ENCODE measurements around the gene ITGB5.
"Not testable (repeated sequence)": the region's sequence is repeated elsewhere in the genome, so short reads cannot be mapped to it uniquely, and the experiment has no call there.

The ITGB5 gene

GRCh38 chr3:124766113-124767095 is 120.8 kb downstream of the ITGB5 start:
- no peaks in the 10 kb centered on the region for H3K9me3 Mint-ChIP-seq
- H3K27ac Mint-ChIP-seq: no peak overlapping the region
- peaks cover 17% of the 10 kb centered on the region for H3K27me3 Mint-ChIP-seq
- DNase-seq: no peak
- H3K36me3 Mint-ChIP-seq (ENCODE audit: low read depth): no peaks in the 10 kb centered on the region
- peaks cover 4% of the 10 kb centered on the region for H3K4me1 Mint-ChIP-seq (ENCODE audit: low read depth)
- H3K4me3 Mint-ChIP-seq: no peak overlapping the region

- H3K4me1 Mint-ChIP-seq (ENCODE audit: low read depth): peaks cover 6% of the 10 kb centered on the region
- peaks cover 9% of the 10 kb centered on the region for H3K27me3 Mint-ChIP-seq
- H3K4me3 Mint-ChIP-seq: no peak overlapping the region
- DNase-seq: no peak
- H3K36me3 Mint-ChIP-seq (ENCODE audit: low read depth): no peaks in the 10 kb centered on the region
- no peaks in the 10 kb centered on the region for H3K9me3 Mint-ChIP-seq
- no peak overlapping the region for H3K27ac Mint-ChIP-seq
Measured at GRCh38 chr3:124765197-124765840, 121.8 kb downstream of the ITGB5 start.

- no peaks in the 10 kb centered on the region for H3K9me3 Mint-ChIP-seq
- no peaks in the 10 kb centered on the region for H3K36me3 Mint-ChIP-seq (ENCODE audit: low read depth)
Measured at GRCh38 chr3:124764746-124765145, 122.4 kb downstream of the ITGB5 start.

GRCh38 chr3:124763644-124764358 is 123.4 kb downstream of the ITGB5 start:
- H3K4me3 Mint-ChIP-seq: no peak overlapping the region
- no peak overlapping the region for H3K27ac Mint-ChIP-seq
- no peaks in the 10 kb centered on the region for H3K36me3 Mint-ChIP-seq (ENCODE audit: low read depth)
- peaks cover 10% of the 10 kb centered on the region for H3K4me1 Mint-ChIP-seq (ENCODE audit: low read depth)
- peaks cover 3% of the 10 kb centered on the region for H3K27me3 Mint-ChIP-seq
- no peak for DNase-seq
- no peaks in the 10 kb centered on the region for H3K9me3 Mint-ChIP-seq

More at GRCh38 chr3:124764746-124765145, 122.4 kb downstream of the ITGB5 start:
- Mint-ChIP-seq H3K4me1 (ENCODE audit: low read depth) (peaks cover 6% of the 10 kb centered on the region), H3K27me3 (peaks cover 4% of the 10 kb centered on the region), H3K27ac (no peak overlapping the region), H3K4me3 (no peak overlapping the region)
- DNase-seq: no peak

- no peaks in the 10 kb centered on the region for H3K9me3 Mint-ChIP-seq
- no peaks in the 10 kb centered on the region for H3K36me3 Mint-ChIP-seq (ENCODE audit: low read depth)
- DNase-seq: no peak
- peaks cover 3% of the 10 kb centered on the region for H3K27me3 Mint-ChIP-seq
- no peak overlapping the region for H3K4me3 Mint-ChIP-seq
- no peak overlapping the region for H3K27ac Mint-ChIP-seq
- H3K4me1 Mint-ChIP-seq (ENCODE audit: low read depth): peaks cover 12% of the 10 kb centered on the region
Measured at GRCh38 chr3:124763206-124763605, 124.0 kb downstream of the ITGB5 start.

- DNase-seq: no peak
- Mint-ChIP-seq H3K4me3 (no peak overlapping the region), H3K36me3 (ENCODE audit: low read depth) (no peaks in the 10 kb centered on the region), H3K27ac (no peak overlapping the region), H3K4me1 (ENCODE audit: low read depth) (peaks cover 12% of the 10 kb centered on the region), H3K27me3 (peaks cover 3% of the 10 kb centered on the region), H3K9me3 (no peaks in the 10 kb centered on the region)
Measured at GRCh38 chr3:124762661-124763011, 124.5 kb downstream of the ITGB5 start.

- no peaks in the 10 kb centered on the region for H3K36me3 Mint-ChIP-seq (ENCODE audit: low read depth)
- H3K27ac Mint-ChIP-seq: no peak overlapping the region
- no peak overlapping the region for H3K4me3 Mint-ChIP-seq
- no peaks in the 10 kb centered on the region for H3K9me3 Mint-ChIP-seq
- H3K27me3 Mint-ChIP-seq: peaks cover 3% of the 10 kb centered on the region
- no peak for DNase-seq
- peaks cover 12% of the 10 kb centered on the region for H3K4me1 Mint-ChIP-seq (ENCODE audit: low read depth)
Measured at GRCh38 chr3:124761935-124762660, 125.1 kb downstream of the ITGB5 start.

- Mint-ChIP-seq H3K27ac (no peak overlapping the region), H3K4me1 (ENCODE audit: low read depth) (peaks cover 12% of the 10 kb centered on the region), H3K4me3 (peak overlapping the region; percentile 30), H3K36me3 (ENCODE audit: low read depth) (no peaks in the 10 kb centered on the region), H3K27me3 (peaks cover 3% of the 10 kb centered on the region), H3K9me3 (no peaks in the 10 kb centered on the region)
- peak; percentile 83 for DNase-seq
Measured at GRCh38 chr3:124761250-124761796, 125.8 kb downstream of the ITGB5 start.

GRCh38 chr3:124760601-124761000 is 126.6 kb downstream of the ITGB5 start:
- H3K4me3 Mint-ChIP-seq: no peak overlapping the region
- H3K4me1 Mint-ChIP-seq (ENCODE audit: low read depth): peaks cover 12% of the 10 kb centered on the region
- no peaks in the 10 kb centered on the region for H3K9me3 Mint-ChIP-seq
- H3K27ac Mint-ChIP-seq: no peak overlapping the region
- peaks cover 2% of the 10 kb centered on the region for H3K27me3 Mint-ChIP-seq
- H3K36me3 Mint-ChIP-seq (ENCODE audit: low read depth): no peaks in the 10 kb centered on the region
- DNase-seq: no peak

GRCh38 chr3:124759666-124760401 is 127.3 kb downstream of the ITGB5 start:
- no peak overlapping the region for H3K4me3 Mint-ChIP-seq
- H3K27me3 Mint-ChIP-seq: no peaks in the 10 kb centered on the region
- no peak overlapping the region for H3K27ac Mint-ChIP-seq
- no peak for DNase-seq
- peaks cover 12% of the 10 kb centered on the region for H3K4me1 Mint-ChIP-seq (ENCODE audit: low read depth)
- H3K9me3 Mint-ChIP-seq: no peaks in the 10 kb centered on the region
- H3K36me3 Mint-ChIP-seq (ENCODE audit: low read depth): no peaks in the 10 kb centered on the region

- no peak for DNase-seq
- Mint-ChIP-seq H3K27ac (no peak overlapping the region), H3K4me1 (ENCODE audit: low read depth) (peaks cover 12% of the 10 kb centered on the region), H3K9me3 (no peaks in the 10 kb centered on the region), H3K4me3 (no peak overlapping the region), H3K27me3 (no peaks in the 10 kb centered on the region), H3K36me3 (ENCODE audit: low read depth) (no peaks in the 10 kb centered on the region)
Measured at GRCh38 chr3:124758851-124759635, 128.1 kb downstream of the ITGB5 start.

GRCh38 chr3:124757926-124758325 is 129.2 kb downstream of the ITGB5 start:
- H3K27me3 Mint-ChIP-seq; H3K27ac Mint-ChIP-seq; H3K4me3 Mint-ChIP-seq; H3K9me3 Mint-ChIP-seq; H3K36me3 Mint-ChIP-seq (ENCODE audit: low read depth); DNase-seq: not testable (repeated sequence)
- peaks cover 12% of the 10 kb centered on the region for H3K4me1 Mint-ChIP-seq (ENCODE audit: low read depth)

- peaks cover 7% of the 10 kb centered on the region for H3K36me3 Mint-ChIP-seq (ENCODE audit: low read depth)
- no peaks in the 10 kb centered on the region for H3K9me3 Mint-ChIP-seq
- no peak overlapping the region for H3K27ac Mint-ChIP-seq
- no peak for DNase-seq
- H3K27me3 Mint-ChIP-seq: no peaks in the 10 kb centered on the region
- H3K4me1 Mint-ChIP-seq (ENCODE audit: low read depth): no peaks in the 10 kb centered on the region
- H3K4me3 Mint-ChIP-seq: no peak overlapping the region
Measured at GRCh38 chr3:124752051-124752450, 135.1 kb downstream of the ITGB5 start.

Data from activated T-cell treated with anti-CD3 and anti-CD28 coated beads, Interleukin-2, amount 50 U/mL, for 24 hours (primary cell).